Astrocyte (in vitro differentiated cells and primary cell): ENCODE results near the gene TBX2. TPM values are rescaled to one million over a fixed set of nuclear protein-coding genes. Genes with fewer than 3 reads are reported as not detected.

Source experiments
- DNase-seq: peaks from one replicate; pipeline ENCODE4 v3.0.0-alpha.2; 2010; ENCODE audit warnings: low read depth
- FAIRE-seq: peaks from 2 replicates; lab custom pipeline; 2011; peaks lifted over from hg19 to GRCh38; lab: Jason Lieb, UNC
- H2AFZ ChIP-seq: 2 replicates; pipeline ENCODE4 v1.6.0; 2012; ENCODE audit warnings: low read depth, low read length, inconsistent platforms
- H3K27ac ChIP-seq: 2 replicates; pipeline ENCODE4 v1.5.1; 2011; ENCODE audit warnings: low read depth, low read length, inconsistent platforms
- H3K27me3 ChIP-seq: 2 replicates; pipeline ENCODE4 v1.6.0; 2011; ENCODE audit warnings: low read length, inconsistent platforms; ENCODE audit not compliant: insufficient read depth
- H3K36me3 ChIP-seq: 2 replicates; pipeline ENCODE4 v1.5.1; 2011; ENCODE audit warnings: low read length, inconsistent platforms; ENCODE audit not compliant: insufficient read depth
- H3K4me1 ChIP-seq: 2 replicates; pipeline ENCODE4 v1.5.1; 2011; ENCODE audit warnings: low read length, inconsistent platforms; ENCODE audit not compliant: insufficient read depth
- H3K4me2 ChIP-seq: 2 replicates; pipeline ENCODE4 v1.6.0; 2012; ENCODE audit warnings: low read length, inconsistent platforms
- H3K4me3 ChIP-seq: 2 replicates; pipeline ENCODE4 v1.5.1; 2011; ENCODE audit warnings: low read depth, mild to moderate bottlenecking, low read length, inconsistent platforms; ENCODE audit not compliant: insufficient read depth
- H3K79me2 ChIP-seq: 2 replicates; pipeline ENCODE4 v1.6.0; 2012; ENCODE audit warnings: mild to moderate bottlenecking, low read length, inconsistent platforms; ENCODE audit not compliant: insufficient read depth
- H3K9ac ChIP-seq: 2 replicates; pipeline ENCODE4 v1.6.0; 2012; ENCODE audit warnings: mild to moderate bottlenecking, low read length, inconsistent platforms
- H3K9me3 ChIP-seq: 2 replicates; pipeline ENCODE4 v1.5.1; 2012; ENCODE audit warnings: low read depth, mild to moderate bottlenecking, low read length, inconsistent platforms; ENCODE audit not compliant: insufficient read depth
- H4K20me1 ChIP-seq: 2 replicates; pipeline ENCODE4 v1.6.0; 2012; ENCODE audit warnings: low read length, inconsistent platforms; ENCODE audit not compliant: insufficient read depth
- H3K27ac Mint-ChIP-seq: one replicate; pipeline ENCODE4 v1.8.0; 2021; ENCODE audit warnings: mild to moderate bottlenecking, mixed read lengths; ENCODE audit not compliant: unreplicated experiment
- H3K27me3 Mint-ChIP-seq: one replicate; pipeline ENCODE4 v1.8.0; 2021; ENCODE audit warnings: low read depth, mixed read lengths; ENCODE audit not compliant: unreplicated experiment
- H3K36me3 Mint-ChIP-seq: one replicate; pipeline ENCODE4 v1.8.0; 2021; ENCODE audit warnings: low read depth, mixed read lengths; ENCODE audit not compliant: unreplicated experiment
- H3K4me1 Mint-ChIP-seq: one replicate; pipeline ENCODE4 v1.8.0; 2021; ENCODE audit warnings: low read depth, mixed read lengths; ENCODE audit not compliant: unreplicated experiment
- H3K4me3 Mint-ChIP-seq: one replicate; pipeline ENCODE4 v1.8.0; 2021; ENCODE audit warnings: mild to moderate bottlenecking, moderate library complexity, mixed read lengths; ENCODE audit not compliant: unreplicated experiment
- H3K9me3 Mint-ChIP-seq: one replicate; pipeline ENCODE4 v1.8.0; 2021; ENCODE audit warnings: mild to moderate bottlenecking, mixed read lengths; ENCODE audit not compliant: unreplicated experiment
- EZH2 ChIP-seq: IDR thresholded peaks from 2 replicates; pipeline ENCODE4 v1.6.1; 2012; ENCODE audit warnings: mild to moderate bottlenecking, low read length, inconsistent platforms; ENCODE audit not compliant: insufficient read depth
- total RNA-seq: library from RNA; stranded (reverse); gene quantifications from 2 replicates; pipeline ENCODE4 v1.2.1, GENCODE V29; 2021
- TF ChIP-seq, protein P1 (sequence below): IDR thresholded peaks from 2 replicates; pipeline ENCODE4 v1.5.1; 2011; ENCODE audit warnings: low read depth, mild to moderate bottlenecking, inconsistent platforms, low read length, moderate library complexity; ENCODE audit not compliant: insufficient read depth

TBX2 gene
- total RNA-seq, 1 donor from 2014 or later = 0.50 TPM

DNA sequence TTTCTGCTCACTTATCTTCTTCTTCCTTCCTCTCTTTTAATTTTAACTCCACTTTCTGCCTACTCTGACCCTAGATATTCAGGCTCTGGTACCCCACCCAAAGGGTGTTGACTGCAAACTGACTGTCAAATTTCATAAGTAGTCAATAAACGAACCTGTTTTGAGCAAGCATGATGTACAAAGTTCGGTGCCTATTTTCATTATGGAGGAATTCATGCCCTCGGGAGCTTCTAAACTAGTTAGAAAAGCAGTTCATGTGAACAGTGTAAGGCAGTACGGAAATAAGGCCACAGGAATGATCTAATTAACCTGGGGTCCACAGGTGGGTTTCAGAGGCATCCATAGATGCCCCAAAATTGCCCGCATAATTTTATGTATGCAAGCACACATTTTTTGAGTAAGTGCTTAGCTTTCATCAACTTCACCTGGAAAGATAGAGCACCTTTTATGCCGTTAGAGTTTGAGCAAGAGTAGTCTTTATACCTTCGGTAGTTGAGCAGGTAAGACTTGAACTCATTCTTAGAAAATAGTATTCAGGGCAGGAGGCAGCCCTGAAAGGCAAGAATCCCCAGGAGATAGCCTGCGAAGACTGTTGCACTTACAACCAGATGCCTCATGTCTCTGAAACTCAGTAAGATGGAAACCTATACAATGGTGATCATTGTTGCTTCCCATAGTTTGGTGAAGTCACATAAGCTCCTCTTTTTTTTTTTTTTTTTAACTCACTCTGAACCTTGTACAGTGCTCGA is 36.6 kb upstream of the TBX2 start:
- no peaks in the 10 kb centered on the region for H4K20me1 ChIP-seq
- Mint-ChIP-seq H3K27ac (no peak overlapping the region), H3K4me1 (peaks cover 5% of the 10 kb centered on the region)

GRCh38 chr17:61363601-61364462 is 35.8 kb upstream of the TBX2 start:
- no peak for TF ChIP-seq EZH2
- TF ChIP-seq, protein P1, sequence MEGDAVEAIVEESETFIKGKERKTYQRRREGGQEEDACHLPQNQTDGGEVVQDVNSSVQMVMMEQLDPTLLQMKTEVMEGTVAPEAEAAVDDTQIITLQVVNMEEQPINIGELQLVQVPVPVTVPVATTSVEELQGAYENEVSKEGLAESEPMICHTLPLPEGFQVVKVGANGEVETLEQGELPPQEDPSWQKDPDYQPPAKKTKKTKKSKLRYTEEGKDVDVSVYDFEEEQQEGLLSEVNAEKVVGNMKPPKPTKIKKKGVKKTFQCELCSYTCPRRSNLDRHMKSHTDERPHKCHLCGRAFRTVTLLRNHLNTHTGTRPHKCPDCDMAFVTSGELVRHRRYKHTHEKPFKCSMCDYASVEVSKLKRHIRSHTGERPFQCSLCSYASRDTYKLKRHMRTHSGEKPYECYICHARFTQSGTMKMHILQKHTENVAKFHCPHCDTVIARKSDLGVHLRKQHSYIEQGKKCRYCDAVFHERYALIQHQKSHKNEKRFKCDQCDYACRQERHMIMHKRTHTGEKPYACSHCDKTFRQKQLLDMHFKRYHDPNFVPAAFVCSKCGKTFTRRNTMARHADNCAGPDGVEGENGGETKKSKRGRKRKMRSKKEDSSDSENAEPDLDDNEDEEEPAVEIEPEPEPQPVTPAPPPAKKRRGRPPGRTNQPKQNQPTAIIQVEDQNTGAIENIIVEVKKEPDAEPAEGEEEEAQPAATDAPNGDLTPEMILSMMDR = no peak
- H3K4me1 Mint-ChIP-seq = peaks cover 5% of the 10 kb centered on the region
- Histone ChIP-seq H3K9ac (no peak overlapping the region), H3K27me3 (no peaks in the 10 kb centered on the region), H3K4me2 (no peak overlapping the region), H2AFZ (no peak overlapping the region), H3K36me3 (no peaks in the 10 kb centered on the region), H3K4me1 (no peaks in the 10 kb centered on the region), H3K79me2 (no peaks in the 10 kb centered on the region), H4K20me1 (no peaks in the 10 kb centered on the region), H3K27ac (no peak overlapping the region), H3K4me3 (no peak overlapping the region), H3K9me3 (no peaks in the 10 kb centered on the region)
- peaks cover 7% of the 10 kb centered on the region for H3K9me3 Mint-ChIP-seq
- peaks cover 3% of the 10 kb centered on the region for H3K36me3 Mint-ChIP-seq
- H3K27me3 Mint-ChIP-seq = peaks cover 12% of the 10 kb centered on the region
- DNase-seq = no peak
- no peak for FAIRE-seq
- H3K27ac Mint-ChIP-seq = no peak overlapping the region
- H3K4me3 Mint-ChIP-seq = no peak overlapping the region

More for the DNA sequence above, 36.6 kb upstream of the TBX2 start:
- H2AFZ ChIP-seq = no peak overlapping the region
- H3K9me3 Mint-ChIP-seq = peaks cover 7% of the 10 kb centered on the region
- H3K4me1 ChIP-seq = no peaks in the 10 kb centered on the region
- TF ChIP-seq, protein P1 = no peak
- TF ChIP-seq EZH2 = no peak
- H3K79me2 ChIP-seq = no peaks in the 10 kb centered on the region
- no peaks in the 10 kb centered on the region for H3K27me3 ChIP-seq
- peaks cover 12% of the 10 kb centered on the region for H3K27me3 Mint-ChIP-seq
- H3K36me3 ChIP-seq = no peaks in the 10 kb centered on the region
- H3K4me3 ChIP-seq = no peak overlapping the region
- DNase-seq (no peak), FAIRE-seq (no peak)
- H3K9ac ChIP-seq = no peak overlapping the region
- H3K4me3 Mint-ChIP-seq = no peak overlapping the region
- no peaks in the 10 kb centered on the region for H3K9me3 ChIP-seq
- peaks cover 3% of the 10 kb centered on the region for H3K36me3 Mint-ChIP-seq
- H3K27ac ChIP-seq = no peak overlapping the region
- H3K4me2 ChIP-seq = no peak overlapping the region
